ENCODE measurements around the gene DLK1. TPM values are rescaled to one million over a fixed set of nuclear protein-coding genes. Genes with fewer than 3 reads are reported as not detected.

The DLK1 gene
- total RNA-seq, 4 donors from 2014 or later = not detected

- Histone ChIP-seq H3K36me3 (no peaks in the 10 kb centered on the region), H3K4me1 (peaks cover 31% of the 10 kb centered on the region), H3K27ac (no peak overlapping the region), H3K4me3 (no peak overlapping the region), H3K27me3 (peaks cover 34% of the 10 kb centered on the region), H3K9me3 (no peaks in the 10 kb centered on the region)
- TF ChIP-seq POLR2AphosphoS5 (IDR thresholded peaks at IDR 0.05) = no peak
- TF ChIP-seq EP300 (IDR thresholded peaks at IDR 0.05) = no peak
- TF ChIP-seq CTCF (IDR thresholded peaks at IDR 0.05) = no peak
- TF ChIP-seq POLR2A (IDR thresholded peaks at IDR 0.05) = no peak
- DNase-seq (ENCODE audit: low spot score in 2 of 2) = no peak
- WGBS = 89% methylated on average over 20 of the region's 23 CpGs
These were observed 32.7 kb upstream of the DLK1 start for GRCh38 chr14:100693877-100694578.

- no peak for DNase-seq (ENCODE audit: low spot score in 2 of 2)
- H3K27ac ChIP-seq = no peak overlapping the region
- H3K4me1 ChIP-seq = peaks cover 31% of the 10 kb centered on the region
- peaks cover 34% of the 10 kb centered on the region for H3K27me3 ChIP-seq
- TF ChIP-seq POLR2AphosphoS5 (IDR thresholded peaks at IDR 0.05) (no peak), POLR2A (IDR thresholded peaks at IDR 0.05) (no peak), CTCF (IDR thresholded peaks at IDR 0.05) (no peak), EP300 (IDR thresholded peaks at IDR 0.05) (no peak)
- no peaks in the 10 kb centered on the region for H3K9me3 ChIP-seq
- WGBS = 60% methylated on average over 5 of the region's 17 CpGs
- H3K36me3 ChIP-seq = no peaks in the 10 kb centered on the region
- no peak overlapping the region for H3K4me3 ChIP-seq
These were observed 31.9 kb upstream of the DLK1 start for GRCh38 chr14:100694579-100695422.

- no peak for DNase-seq (ENCODE audit: low spot score in 2 of 2)
- H3K27me3 ChIP-seq = peaks cover 28% of the 10 kb centered on the region
- TF ChIP-seq POLR2AphosphoS5 (IDR thresholded peaks at IDR 0.05) (no peak), POLR2A (IDR thresholded peaks at IDR 0.05) (no peak), CTCF (IDR thresholded peaks at IDR 0.05) (no peak), EP300 (IDR thresholded peaks at IDR 0.05) (no peak)
- peaks cover 31% of the 10 kb centered on the region for H3K4me1 ChIP-seq
- no peaks in the 10 kb centered on the region for H3K36me3 ChIP-seq
- no peak overlapping the region for H3K4me3 ChIP-seq
- 76% methylated on average over 13 of the region's 13 CpGs for WGBS
- H3K27ac ChIP-seq = no peak overlapping the region
- no peaks in the 10 kb centered on the region for H3K9me3 ChIP-seq
These were observed 31.3 kb upstream of the DLK1 start for GRCh38 chr14:100695423-100695738.

GRCh38 chr14:100696008-100696407, 30.7 kb upstream of the DLK1 start:
- Histone ChIP-seq H3K27me3 (peaks cover 24% of the 10 kb centered on the region), H3K4me1 (peaks cover 30% of the 10 kb centered on the region), H3K9me3 (no peaks in the 10 kb centered on the region), H3K36me3 (no peaks in the 10 kb centered on the region), H3K4me3 (no peak overlapping the region), H3K27ac (no peak overlapping the region)
- no peak for TF ChIP-seq POLR2AphosphoS5 (IDR thresholded peaks at IDR 0.05)
- no peak for TF ChIP-seq POLR2A (IDR thresholded peaks at IDR 0.05)
- no peak for TF ChIP-seq CTCF (IDR thresholded peaks at IDR 0.05)
- TF ChIP-seq EP300 (IDR thresholded peaks at IDR 0.05) = no peak
- DNase-seq (ENCODE audit: low spot score in 2 of 2) = no peak
- 80% methylated on average over 13 of the region's 13 CpGs for WGBS

GRCh38 chr14:100696590-100696989, 30.1 kb upstream of the DLK1 start:
- Histone ChIP-seq H3K36me3 (no peaks in the 10 kb centered on the region), H3K9me3 (no peaks in the 10 kb centered on the region), H3K27me3 (peaks cover 18% of the 10 kb centered on the region), H3K4me1 (peaks cover 24% of the 10 kb centered on the region), H3K27ac (no peak overlapping the region), H3K4me3 (no peak overlapping the region)
- 41% methylated on average over 11 of the region's 11 CpGs for WGBS
- TF ChIP-seq CTCF (IDR thresholded peaks at IDR 0.05) (no peak), EP300 (IDR thresholded peaks at IDR 0.05) (no peak), POLR2AphosphoS5 (IDR thresholded peaks at IDR 0.05) (no peak), POLR2A (IDR thresholded peaks at IDR 0.05) (no peak)
- DNase-seq (ENCODE audit: low spot score in 2 of 2) = no peak
